HG03108 (cell line): Measurements from ENCODE around the gene PDGFRB.

Experiments used
- ATAC-seq: cut with Tn5 transposase; IDR thresholded peaks from one replicate; pipeline ENCODE4 v1.9.1; 2021; ENCODE audit warnings: moderate library complexity; ENCODE audit not compliant: unreplicated experiment

The PDGFRB gene

GRCh38 chr5:150133581-150134197 lies 22.0 kb downstream of the PDGFRB start:
- ATAC-seq, result no peak

GRCh38 chr5:150132740-150133139 lies 22.9 kb downstream of the PDGFRB start:
- no peak for ATAC-seq

- no peak for ATAC-seq
Observed at GRCh38 chr5:150131978-150132694, 23.5 kb downstream of the PDGFRB start.

- ATAC-seq, result no peak
Observed at GRCh38 chr5:150131461-150131860, 24.2 kb downstream of the PDGFRB start.

GRCh38 chr5:150130493-150130922 lies 25.1 kb downstream of the PDGFRB start:
- ATAC-seq, result no peak

- no peak for ATAC-seq
Observed at GRCh38 chr5:150129813-150130492, 25.7 kb downstream of the PDGFRB start.

GRCh38 chr5:150129454-150129812 lies 26.2 kb downstream of the PDGFRB start:
- ATAC-seq, result no peak

GRCh38 chr5:150126921-150127265 lies 28.8 kb downstream of the PDGFRB start:
- no peak for ATAC-seq

GRCh38 chr5:150126199-150126920 lies 29.3 kb downstream of the PDGFRB start:
- ATAC-seq, result no peak

- no peak for ATAC-seq
Observed at GRCh38 chr5:150125334-150125733, 30.3 kb downstream of the PDGFRB start.

- no peak for ATAC-seq
Observed at GRCh38 chr5:150124596-150124995, 31.0 kb downstream of the PDGFRB start.

GRCh38 chr5:150124111-150124557 lies 31.5 kb downstream of the PDGFRB start:
- no peak for ATAC-seq

- no peak for ATAC-seq
Observed at GRCh38 chr5:150123542-150123941, 32.1 kb downstream of the PDGFRB start.

- no peak for ATAC-seq
Observed at GRCh38 chr5:150122536-150123481, 32.8 kb downstream of the PDGFRB start.

GRCh38 chr5:150122158-150122510 lies 33.5 kb downstream of the PDGFRB start:
- ATAC-seq, result no peak

GRCh38 chr5:150121448-150122157 lies 34.0 kb downstream of the PDGFRB start:
- no peak for ATAC-seq

- no peak for ATAC-seq
Observed at GRCh38 chr5:150120617-150121447, 34.8 kb downstream of the PDGFRB start.

- ATAC-seq, result no peak
Observed at GRCh38 chr5:150120062-150120441, 35.6 kb downstream of the PDGFRB start.
